ENCODE measurements around the gene TPM3. TPM values are rescaled to one million over a fixed set of nuclear protein-coding genes. Genes with fewer than 3 reads are reported as not detected.

TPM3 gene
- total RNA-seq, 2 donors from 2014 or later = 74.2 to 131 TPM

GRCh38 chr1:154170547-154171222 lies 21.2 kb downstream of the TPM3 start:
- H3K4me3 ChIP-seq = no peak overlapping the region
- H3K9me3 ChIP-seq = no peaks in the 10 kb centered on the region
- TF ChIP-seq POLR2A (IDR thresholded peaks at IDR 0.05) = no peak
- no peak for TF ChIP-seq CTCF (IDR thresholded peaks at IDR 0.05)
- peaks cover under 1% of the 10 kb centered on the region for H3K4me1 ChIP-seq
- ATAC-seq = no peak
- peaks cover 24 to 50% of the 10 kb centered on the region in 2 donors for H3K36me3 ChIP-seq (replicated peaks in 1 of 2; ENCODE audit: insufficient read depth in 1 of 2, low read depth in 2 of 2)
- no peaks in the 10 kb centered on the region for H3K27me3 ChIP-seq
- intact Hi-C loops (cut with DNase I) = no loop called here
- no peak overlapping the region for H3K27ac ChIP-seq
- no peak for DNase-seq

- no peak overlapping the region for H3K27ac ChIP-seq
- ATAC-seq = no peak
- H3K4me1 ChIP-seq = no peaks in the 10 kb centered on the region
- no peaks in the 10 kb centered on the region for H3K27me3 ChIP-seq
- no peak overlapping the region for H3K4me3 ChIP-seq
- TF ChIP-seq CTCF (IDR thresholded peaks at IDR 0.05) (no peak), POLR2A (IDR thresholded peaks at IDR 0.05) (no peak)
- no peaks in the 10 kb centered on the region for H3K9me3 ChIP-seq
- H3K36me3 ChIP-seq (replicated peaks in 1 of 2; ENCODE audit: insufficient read depth in 1 of 2, low read depth in 2 of 2) = peaks cover 24 to 45% of the 10 kb centered on the region in 2 donors
- no peak for DNase-seq
- intact Hi-C loops (cut with DNase I) = no loop called here
Measured at GRCh38 chr1:154167461-154167860, 24.4 kb downstream of the TPM3 start.

- Histone ChIP-seq H3K4me3 (no peak overlapping the region), H3K9me3 (no peaks in the 10 kb centered on the region), H3K36me3 (replicated peaks in 1 of 2; ENCODE audit: insufficient read depth in 1 of 2, low read depth in 2 of 2) (peaks cover 24 to 33% of the 10 kb centered on the region in 2 donors), H3K27ac (no peak overlapping the region), H3K27me3 (no peaks in the 10 kb centered on the region), H3K4me1 (no peaks in the 10 kb centered on the region)
- 53 to 70% methylated on average over 1 of the region's 1 CpG for WGBS, 2 donors
- TF ChIP-seq CTCF (IDR thresholded peaks at IDR 0.05) (no peak), POLR2A (IDR thresholded peaks at IDR 0.05) (no peak)
- ATAC-seq (no peak), DNase-seq (no peak)
- intact Hi-C loops (cut with DNase I) = no loop called here
Measured at GRCh38 chr1:154166207-154166606, 25.7 kb downstream of the TPM3 start.

- H3K27me3 ChIP-seq = no peaks in the 10 kb centered on the region
- no peaks in the 10 kb centered on the region for H3K9me3 ChIP-seq
- peaks cover 13% of the 10 kb centered on the region for H3K4me1 ChIP-seq
- H3K27ac ChIP-seq = no peak overlapping the region
- DNase-seq (no peak), ATAC-seq (no peak)
- intact Hi-C loops (cut with DNase I) = no loop called here
- no peak for TF ChIP-seq POLR2A (IDR thresholded peaks at IDR 0.05)
- TF ChIP-seq CTCF (IDR thresholded peaks at IDR 0.05) = no peak
- H3K36me3 ChIP-seq (replicated peaks in 1 of 2; ENCODE audit: insufficient read depth in 1 of 2, low read depth in 2 of 2) = peaks cover 0 to 2% of the 10 kb centered on the region in 2 donors
- H3K4me3 ChIP-seq = no peak overlapping the region
Measured at GRCh38 chr1:154159554-154159953, 32.3 kb downstream of the TPM3 start.
